Esophagus squamous epithelium (tissue), 4 donors: ENCODE results near the gene RAN.

Experiments
- CTCF ChIP-seq, 6 experiments: fragments of 450-650 bp in 4 of 6; fragments of 200-600 bp in 2 of 6; sonication (generic) in 2 of 6; IDR thresholded peaks; one replicate each; pipeline ENCODE4 v1.5.1; 2016 to 2019; ENCODE audit warnings: antibody characterized with exemption in 6 of 6, mild to moderate bottlenecking in 4 of 6, moderate library complexity in 4 of 6
- POLR2A ChIP-seq, 4 donors: fragments of 450-650 bp; IDR thresholded peaks; one replicate each; pipeline ENCODE4 v1.6.1; 2017; ENCODE audit warnings: antibody characterized with exemption in 4 of 4, mild to moderate bottlenecking in 4 of 4, moderate library complexity in 3 of 4

GRCh38 chr12:130909111-130909510 is 37.2 kb downstream of the RAN start:
- TF ChIP-seq CTCF (IDR thresholded peaks at IDR 0.05): no peak
- TF ChIP-seq POLR2A (IDR thresholded peaks at IDR 0.05): no peak
